Measurements from ENCODE around the gene SLC24A4.

The SLC24A4 gene

DNA sequence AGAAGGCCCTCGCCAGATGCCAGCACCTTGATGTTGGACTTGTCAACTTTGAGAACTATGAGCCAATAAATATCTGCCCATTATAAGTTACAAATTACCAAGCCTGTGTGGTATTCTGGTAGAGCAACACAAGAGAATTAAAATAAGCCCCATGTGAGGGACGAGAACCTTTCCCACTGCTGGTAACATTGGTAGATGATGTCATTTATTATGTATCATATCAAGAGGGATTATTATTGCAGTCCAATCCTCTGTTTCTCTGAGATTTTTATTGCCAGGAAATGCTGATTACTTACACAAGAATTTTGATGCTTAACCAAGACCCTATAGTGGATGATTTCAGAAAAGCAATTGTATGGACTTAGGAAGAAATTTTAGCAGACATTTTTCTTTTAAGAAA is 40.3 kb upstream of the SLC24A4 start:
- Histone ChIP-seq H3K27ac (ENCODE audit: low read depth, low read length) (no peak overlapping the region), H3K9me3 (ENCODE audit: insufficient read depth, low read length) (no peaks in the 10 kb centered on the region), H3K9me2 (replicated peaks; ENCODE audit: insufficient read depth, low read length) (no peaks in the 10 kb centered on the region), H3K79me2 (ENCODE audit: insufficient read depth, low read length) (no peaks in the 10 kb centered on the region), H3K4me3 (ENCODE audit: insufficient read depth, low read length, poor library complexity, severe bottlenecking) (no peak overlapping the region), H3K36me3 (ENCODE audit: low read length) (no peaks in the 10 kb centered on the region), H3K4me2 (ENCODE audit: low read depth, low read length, poor library complexity, severe bottlenecking) (no peak overlapping the region), H4K20me1 (ENCODE audit: low read depth, low read length) (no peaks in the 10 kb centered on the region), H3K27me3 (ENCODE audit: low read length) (no peaks in the 10 kb centered on the region), H2AFZ (ENCODE audit: low read depth, low read length, severe bottlenecking) (no peak overlapping the region), H3K9ac (ENCODE audit: low read length) (no peak overlapping the region), H3F3A (ENCODE audit: insufficient read depth) (no peaks in the 10 kb centered on the region)
- TF ChIP-seq, protein P1, sequence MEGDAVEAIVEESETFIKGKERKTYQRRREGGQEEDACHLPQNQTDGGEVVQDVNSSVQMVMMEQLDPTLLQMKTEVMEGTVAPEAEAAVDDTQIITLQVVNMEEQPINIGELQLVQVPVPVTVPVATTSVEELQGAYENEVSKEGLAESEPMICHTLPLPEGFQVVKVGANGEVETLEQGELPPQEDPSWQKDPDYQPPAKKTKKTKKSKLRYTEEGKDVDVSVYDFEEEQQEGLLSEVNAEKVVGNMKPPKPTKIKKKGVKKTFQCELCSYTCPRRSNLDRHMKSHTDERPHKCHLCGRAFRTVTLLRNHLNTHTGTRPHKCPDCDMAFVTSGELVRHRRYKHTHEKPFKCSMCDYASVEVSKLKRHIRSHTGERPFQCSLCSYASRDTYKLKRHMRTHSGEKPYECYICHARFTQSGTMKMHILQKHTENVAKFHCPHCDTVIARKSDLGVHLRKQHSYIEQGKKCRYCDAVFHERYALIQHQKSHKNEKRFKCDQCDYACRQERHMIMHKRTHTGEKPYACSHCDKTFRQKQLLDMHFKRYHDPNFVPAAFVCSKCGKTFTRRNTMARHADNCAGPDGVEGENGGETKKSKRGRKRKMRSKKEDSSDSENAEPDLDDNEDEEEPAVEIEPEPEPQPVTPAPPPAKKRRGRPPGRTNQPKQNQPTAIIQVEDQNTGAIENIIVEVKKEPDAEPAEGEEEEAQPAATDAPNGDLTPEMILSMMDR (IDR thresholded peaks at IDR 0.05; ENCODE audit: insufficient read depth, low read length, poor library complexity, severe bottlenecking), result no peak
- TF ChIP-seq EZH2phosphoT487 (conservative IDR thresholded peaks at IDR 0.05; ENCODE audit: low read length), result no peak

DNA sequence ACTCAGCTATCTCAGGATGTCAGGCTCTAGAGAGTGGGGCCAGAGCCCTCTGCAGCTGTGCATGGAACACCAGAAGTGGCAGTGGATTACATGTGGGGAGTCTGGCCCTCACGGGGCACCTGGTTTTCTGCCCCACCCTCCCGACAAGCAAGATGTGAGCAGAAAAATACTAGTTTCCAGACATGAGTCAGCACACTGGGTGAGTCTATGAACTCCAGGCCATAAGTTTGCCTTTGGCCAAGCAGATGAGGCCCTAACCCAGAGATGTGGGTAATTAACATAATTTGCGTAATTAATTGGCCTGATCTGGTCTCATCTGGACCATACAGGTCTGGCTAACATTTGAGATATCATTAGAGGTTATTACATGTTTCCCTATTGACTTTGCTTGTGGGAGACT is 37.7 kb upstream of the SLC24A4 start:
- no peaks in the 10 kb centered on the region for H4K20me1 ChIP-seq (ENCODE audit: low read depth, low read length)
- H3K27me3 ChIP-seq (ENCODE audit: low read length), result no peaks in the 10 kb centered on the region
- no peak overlapping the region for H2AFZ ChIP-seq (ENCODE audit: low read depth, low read length, severe bottlenecking)
- no peak overlapping the region for H3K27ac ChIP-seq (ENCODE audit: low read depth, low read length)
- H3K79me2 ChIP-seq (ENCODE audit: insufficient read depth, low read length), result no peaks in the 10 kb centered on the region
- H3F3A ChIP-seq (ENCODE audit: insufficient read depth), result no peaks in the 10 kb centered on the region
- no peaks in the 10 kb centered on the region for H3K9me3 ChIP-seq (ENCODE audit: insufficient read depth, low read length)
- H3K36me3 ChIP-seq (ENCODE audit: low read length), result no peaks in the 10 kb centered on the region
- no peak overlapping the region for H3K4me3 ChIP-seq (ENCODE audit: insufficient read depth, low read length, poor library complexity, severe bottlenecking)
- TF ChIP-seq, protein P1 (IDR thresholded peaks at IDR 0.05; ENCODE audit: insufficient read depth, low read length, poor library complexity, severe bottlenecking), result no peak
- TF ChIP-seq EZH2phosphoT487 (conservative IDR thresholded peaks at IDR 0.05; ENCODE audit: low read length), result no peak
- H3K9ac ChIP-seq (ENCODE audit: low read length), result no peak overlapping the region
- H3K4me2 ChIP-seq (ENCODE audit: low read depth, low read length, poor library complexity, severe bottlenecking), result no peak overlapping the region
- H3K9me2 ChIP-seq (replicated peaks; ENCODE audit: insufficient read depth, low read length), result no peaks in the 10 kb centered on the region

DNA sequence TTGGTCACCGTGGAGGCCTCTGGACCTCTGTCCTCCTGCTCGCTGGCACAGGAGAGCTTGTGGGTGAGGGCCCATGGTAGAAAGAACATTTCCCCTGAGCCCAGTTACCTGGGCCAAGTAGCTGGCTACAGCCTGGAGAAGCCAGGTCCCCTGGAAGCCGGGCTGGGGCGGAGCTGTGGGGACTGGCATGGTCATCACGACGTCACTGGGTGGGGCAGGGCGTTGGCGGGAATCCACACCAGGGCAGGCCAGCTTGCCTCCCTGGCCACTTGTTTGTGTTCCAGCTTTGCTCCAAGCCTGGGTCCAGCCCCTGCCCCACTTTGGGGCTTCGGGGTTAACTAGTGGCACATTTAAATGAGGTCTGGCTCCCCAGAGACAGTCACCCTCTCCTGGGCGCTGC is 35.0 kb upstream of the SLC24A4 start:
- Histone ChIP-seq H3F3A (ENCODE audit: insufficient read depth) (no peaks in the 10 kb centered on the region), H3K27ac (ENCODE audit: low read depth, low read length) (no peak overlapping the region), H3K4me3 (ENCODE audit: insufficient read depth, low read length, poor library complexity, severe bottlenecking) (no peak overlapping the region), H3K9me3 (ENCODE audit: insufficient read depth, low read length) (no peaks in the 10 kb centered on the region), H3K9ac (ENCODE audit: low read length) (no peak overlapping the region), H3K9me2 (replicated peaks; ENCODE audit: insufficient read depth, low read length) (0 out of 2 replicates have a peak, but pooled peaks cover 6% of the 10 kb centered on the region), H3K36me3 (ENCODE audit: low read length) (no peaks in the 10 kb centered on the region), H2AFZ (ENCODE audit: low read depth, low read length, severe bottlenecking) (no peak overlapping the region), H4K20me1 (ENCODE audit: low read depth, low read length) (no peaks in the 10 kb centered on the region), H3K27me3 (ENCODE audit: low read length) (no peaks in the 10 kb centered on the region), H3K4me2 (ENCODE audit: low read depth, low read length, poor library complexity, severe bottlenecking) (no peak overlapping the region), H3K79me2 (ENCODE audit: insufficient read depth, low read length) (no peaks in the 10 kb centered on the region)
- TF ChIP-seq EZH2phosphoT487 (conservative IDR thresholded peaks at IDR 0.05; ENCODE audit: low read length), result no peak
- TF ChIP-seq, protein P1 (IDR thresholded peaks at IDR 0.05; ENCODE audit: insufficient read depth, low read length, poor library complexity, severe bottlenecking), result no peak
